OCI-LY1 (cell line): ENCODE data around the gene TXNRD2.

Source experiments
- H2AFZ ChIP-seq: fragments of 200-600 bp; sonication (generic), shearing (Covaris generic); 2 replicates; pipeline ENCODE4 v1.6.0; 2014; ENCODE audit warnings: antibody characterized with exemption, mild to moderate bottlenecking, low read length
- H3F3A ChIP-seq: fragments of 200-600 bp; sonication (generic), shearing (Covaris generic); 2 replicates; pipeline ENCODE4 v1.6.0; 2014; ENCODE audit warnings: mild to moderate bottlenecking, antibody characterized with exemption, low read length, moderate library complexity; ENCODE audit not compliant: insufficient read depth
- H3K27ac ChIP-seq: fragments of 200-600 bp; sonication (generic); 2 replicates; pipeline ENCODE4 v1.5.1; 2014; ENCODE audit warnings: low read length, mixed run types, mild to moderate bottlenecking, low read depth; ENCODE audit not compliant: poor library complexity, severe bottlenecking
- H3K27me3 ChIP-seq: fragments of 200-600 bp; sonication (generic); 2 replicates; pipeline ENCODE4 v1.6.0; 2014; ENCODE audit warnings: antibody characterized with exemption, mild to moderate bottlenecking, low read length, moderate library complexity; ENCODE audit not compliant: insufficient read depth
- H3K36me3 ChIP-seq: fragments of 200-600 bp; sonication (generic); 2 replicates; pipeline ENCODE4 v1.6.1; 2014; ENCODE audit warnings: mild to moderate bottlenecking, antibody characterized with exemption, low read length, moderate library complexity, mixed read lengths; ENCODE audit not compliant: insufficient read depth
- H3K4me1 ChIP-seq: fragments of 200-600 bp; sonication (generic); 2 replicates; pipeline ENCODE4 v1.5.1; 2014; ENCODE audit warnings: mild to moderate bottlenecking, low read length, moderate library complexity; ENCODE audit not compliant: insufficient read depth, severe bottlenecking
- H3K4me2 ChIP-seq: fragments of 200-600 bp; sonication (generic), shearing (Covaris generic); 2 replicates; pipeline ENCODE4 v1.6.1; 2014; ENCODE audit warnings: low read length
- H3K4me3 ChIP-seq: fragments of 200-600 bp; sonication (generic); 2 replicates; pipeline ENCODE4 v1.5.1; 2014; ENCODE audit warnings: low read length, low read depth, mild to moderate bottlenecking, mixed read lengths; ENCODE audit not compliant: poor library complexity, severe bottlenecking
- H3K79me2 ChIP-seq: fragments of 200-600 bp; shearing (Covaris generic); 2 replicates; pipeline ENCODE4 v1.6.1; 2016; ENCODE audit warnings: mixed run types, low read length, mixed read lengths; ENCODE audit not compliant: insufficient read depth
- H3K9ac ChIP-seq: fragments of 200-600 bp; sonication (generic), shearing (Covaris generic); 2 replicates; pipeline ENCODE4 v1.6.1; 2014; ENCODE audit warnings: mild to moderate bottlenecking, low read length, mixed read lengths
- H3K9me2 ChIP-seq: fragments of 200-600 bp; sonication (generic), shearing (Covaris generic); 2 replicates; pipeline ENCODE4 v1.6.1; 2014; ENCODE audit warnings: low read depth, mild to moderate bottlenecking, low read length, mixed read lengths
- H3K9me3 ChIP-seq: fragments of 200-600 bp; shearing (Covaris generic); 2 replicates; pipeline ENCODE4 v1.6.1; 2014; ENCODE audit warnings: low read length, mixed read lengths
- H4K20me1 ChIP-seq: fragments of 200-600 bp; sonication (generic), shearing (Covaris generic); 2 replicates; pipeline ENCODE4 v1.6.0; 2016; ENCODE audit warnings: mild to moderate bottlenecking, low read length; ENCODE audit not compliant: insufficient read depth
- CTCF ChIP-seq: fragments of 200-600 bp; sonication (generic), shearing (Covaris generic); IDR thresholded peaks from 2 replicates; pipeline ENCODE4 v1.5.1; 2017; ENCODE audit warnings: mild to moderate bottlenecking, antibody characterized with exemption, low read length, moderate library complexity, mixed read lengths
- EZH2 ChIP-seq: fragments of 200-600 bp; sonication (generic), shearing (Covaris generic); IDR thresholded peaks from 2 replicates; pipeline ENCODE4 v1.8.0; 2017; ENCODE audit warnings: borderline replicate concordance, mixed run types, mild to moderate bottlenecking, antibody characterized with exemption, low read length, moderate library complexity, mixed read lengths

The TXNRD2 gene

GRCh38 chr22:19901577-19902244 lies 39.9 kb downstream of the TXNRD2 start:
- no peaks in the 10 kb centered on the region for H3K9me3 ChIP-seq
- no peaks in the 10 kb centered on the region for H3K27me3 ChIP-seq
- no peak overlapping the region for H2AFZ ChIP-seq
- H3K9ac ChIP-seq, result no peak overlapping the region
- H3K79me2 ChIP-seq, result no peaks in the 10 kb centered on the region
- H3K4me1 ChIP-seq, result peaks cover 8% of the 10 kb centered on the region
- no peaks in the 10 kb centered on the region for H3F3A ChIP-seq
- no peak overlapping the region for H3K4me3 ChIP-seq
- H4K20me1 ChIP-seq, result no peaks in the 10 kb centered on the region
- no peaks in the 10 kb centered on the region for H3K36me3 ChIP-seq
- no peak overlapping the region for H3K4me2 ChIP-seq
- no peaks in the 10 kb centered on the region for H3K9me2 ChIP-seq
- H3K27ac ChIP-seq, result no peak overlapping the region
- no peak for TF ChIP-seq EZH2
- no peak for TF ChIP-seq CTCF

GRCh38 chr22:19900707-19901436 lies 40.7 kb downstream of the TXNRD2 start:
- Histone ChIP-seq H3K4me1 (peaks cover 16% of the 10 kb centered on the region), H3K27ac (no peak overlapping the region), H3K27me3 (no peaks in the 10 kb centered on the region), H3K4me2 (no peak overlapping the region), H2AFZ (no peak overlapping the region), H3K9me3 (no peaks in the 10 kb centered on the region), H3K9ac (no peak overlapping the region), H4K20me1 (no peaks in the 10 kb centered on the region), H3K4me3 (no peak overlapping the region), H3K36me3 (no peaks in the 10 kb centered on the region), H3K9me2 (no peaks in the 10 kb centered on the region), H3F3A (no peaks in the 10 kb centered on the region), H3K79me2 (no peaks in the 10 kb centered on the region)
- no peak for TF ChIP-seq CTCF
- TF ChIP-seq EZH2, result no peak

- Histone ChIP-seq H4K20me1 (no peaks in the 10 kb centered on the region), H3K36me3 (no peaks in the 10 kb centered on the region), H3F3A (no peaks in the 10 kb centered on the region), H3K4me1 (peaks cover 25% of the 10 kb centered on the region), H3K4me3 (no peak overlapping the region), H3K9me2 (no peaks in the 10 kb centered on the region), H3K27ac (no peak overlapping the region), H2AFZ (no peak overlapping the region), H3K4me2 (no peak overlapping the region), H3K9me3 (no peaks in the 10 kb centered on the region), H3K9ac (no peak overlapping the region), H3K27me3 (no peaks in the 10 kb centered on the region), H3K79me2 (no peaks in the 10 kb centered on the region)
- TF ChIP-seq EZH2, result no peak
- TF ChIP-seq CTCF, result no peak
These were observed 42.6 kb downstream of the TXNRD2 start for GRCh38 chr22:19898831-19899567.
